ENCODE results near the gene UPP1. TPM values are rescaled to one million over a fixed set of nuclear protein-coding genes. Genes with fewer than 3 reads are reported as not detected.
A peak's percentile ranks its signal among the peaks of the same experiment; 100 is the strongest.

The UPP1 gene
- total and polyA plus RNA-seq, 2 of the 13 experiments (the other 11 are each of a cell fraction or from before 2014, with no cell fraction given): 5.7 to 9.8 TPM

GRCh38 chr7:48085433-48085791, 3.7 kb upstream of the UPP1 start:
- Histone ChIP-seq H3K9me3 (ENCODE audit: low read length) (no peaks in the 10 kb centered on the region), H3K4me2 (ENCODE audit: low read depth, low read length) (peak overlapping the region; percentile 58), H3K36me3 (replicated peaks in 1 of 2; ENCODE audit: control insufficient read depth in 1 of 2, insufficient read depth in 2 of 2, low read length in 2 of 2) (no peaks in the 10 kb centered on the region), H4K20me1 (ENCODE audit: insufficient read depth, low read length) (no peaks in the 10 kb centered on the region), H3K27ac (ENCODE audit: extremely low read length, insufficient read depth, low read length) (no peak overlapping the region), H3K79me2 (ENCODE audit: insufficient read depth, low read length) (no peaks in the 10 kb centered on the region), H3K9ac (ENCODE audit: insufficient read depth, low read depth, low read length) (peak overlapping the region; percentile 35; the same call in 1 of the 2 replicates), H3K4me1 (ENCODE audit: insufficient read depth, low read length) (peaks cover 50% of the 10 kb centered on the region), H3K4me3 (replicated peaks in 1 of 3; ENCODE audit: insufficient read depth in 1 of 3, low read depth in 2 of 3, low read length in 3 of 3) (peak overlapping the region in 1 of 3 experiments; percentile 19; a peak in 1 of 6 replicates), H2AFZ (ENCODE audit: low read length) (peak overlapping the region; percentile 29), H3K27me3 (ENCODE audit: control insufficient read depth in 1 of 2, insufficient read depth in 2 of 2, low read length in 2 of 2) (no peaks in the 10 kb centered on the region)
- no TSS peak for BruUV-seq (replicated peaks)
- FAIRE-seq (no peak), DNase-seq (ENCODE audit: low spot score) (no peak), ATAC-seq (no peak)
- TF ChIP-seq ZNF20 (CRISPR knock-in tag; IDR thresholded peaks at IDR 0.05) (no peak), ZNF839 (CRISPR knock-in tag; IDR thresholded peaks at IDR 0.05; ENCODE audit: borderline replicate concordance) (no peak), ZFP41 (CRISPR knock-in tag; IDR thresholded peaks at IDR 0.05; ENCODE audit: borderline replicate concordance) (no peak), PHB2 (IDR thresholded peaks at IDR 0.05; ENCODE audit: partially characterized antibody) (no peak), ZNF891 (CRISPR knock-in tag; IDR thresholded peaks at IDR 0.05) (no peak), ZNF615 (CRISPR knock-in tag; IDR thresholded peaks at IDR 0.05; ENCODE audit: borderline replicate concordance) (no peak), ZBTB1 (CRISPR knock-in tag; IDR thresholded peaks at IDR 0.05; ENCODE audit: borderline replicate concordance) (no peak)
- ChIA-PET POLR2A (interaction anchor here (1.5 kb wide), 1 partner anchor 59 kb away, joined by 4 read pairs; no protein-coding TSS in a partner anchor), CTCF (ENCODE audit: low intra/inter-chr PET ratio, low total read pairs) (no interaction called here)
- intact Hi-C loops (cut with micrococcal nuclease; ENCODE audit: unreplicated experiment): loop anchor here (5.0 kb wide), 1 partner anchor 48 kb away; the partner anchor contains the start of gene C7orf57
- in situ Hi-C loops (cut with HindIII; ENCODE audit: extremely low pct_ligation_motif_present, low pct_unique_long_range_greater_than_20kb): no loop called here
- WGBS (ENCODE audit: low lambda C conversion rate): 85% methylated on average over 1 of the region's 1 CpG

DNA sequence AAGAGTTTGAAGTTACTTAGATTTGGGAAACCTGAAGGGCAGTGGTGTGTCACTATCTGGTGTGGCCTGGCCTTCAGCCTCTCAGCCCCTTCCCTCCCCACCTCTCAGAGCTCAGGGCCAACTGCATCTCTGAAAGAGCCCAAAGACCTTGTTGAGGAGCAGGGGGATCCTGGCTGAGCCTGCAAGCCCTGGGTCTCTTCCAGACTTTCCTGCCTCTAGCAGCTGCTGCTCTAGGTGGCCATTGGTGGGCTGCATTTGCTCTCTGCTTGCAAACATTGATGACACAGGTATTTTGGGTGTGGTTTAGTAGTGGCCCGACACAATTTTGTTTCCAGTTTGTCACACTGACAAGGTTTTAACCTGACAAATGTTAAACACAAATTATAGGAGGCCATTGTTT, 3.1 kb upstream of the UPP1 start:
- TF ChIP-seq SOX5 (CRISPR knock-in tag; IDR thresholded peaks at IDR 0.05; ENCODE audit: borderline replicate concordance) (no peak), MAFK (conservative IDR thresholded peaks at IDR 0.05 in 1 of 2, IDR thresholded peaks at IDR 0.05 in 1 of 2; ENCODE audit: low read length in 2 of 2) (0 out of 4 replicates have a peak, but pooled peaks of 1 of the 2 experiments have one; percentile 7), ELF4 (CRISPR knock-in tag; IDR thresholded peaks at IDR 0.05; ENCODE audit: borderline replicate concordance) (no peak)
- Histone ChIP-seq H3K9me3 (ENCODE audit: low read length) (no peaks in the 10 kb centered on the region), H3K4me2 (ENCODE audit: low read depth, low read length) (no peak overlapping the region), H3K36me3 (replicated peaks in 1 of 2; ENCODE audit: control insufficient read depth in 1 of 2, insufficient read depth in 2 of 2, low read length in 2 of 2) (no peaks in the 10 kb centered on the region), H2AFZ (ENCODE audit: low read length) (no peak overlapping the region), H3K27me3 (ENCODE audit: control insufficient read depth in 1 of 2, insufficient read depth in 2 of 2, low read length in 2 of 2) (no peaks in the 10 kb centered on the region), H3K4me1 (ENCODE audit: insufficient read depth, low read length) (peaks cover 53% of the 10 kb centered on the region), H4K20me1 (ENCODE audit: insufficient read depth, low read length) (no peaks in the 10 kb centered on the region), H3K79me2 (ENCODE audit: insufficient read depth, low read length) (no peaks in the 10 kb centered on the region), H3K4me3 (replicated peaks in 1 of 3; ENCODE audit: insufficient read depth in 1 of 3, low read depth in 2 of 3, low read length in 3 of 3) (no peak overlapping the region), H3K27ac (ENCODE audit: extremely low read length, insufficient read depth, low read length) (no peak overlapping the region), H3K9ac (ENCODE audit: insufficient read depth, low read depth, low read length) (no peak overlapping the region)
- CTCF ChIA-PET (ENCODE audit: low intra/inter-chr PET ratio, low total read pairs): no interaction called here
- BruUV-seq (replicated peaks): no TSS peak
- no peak for ATAC-seq
- in situ Hi-C loops (cut with HindIII; ENCODE audit: extremely low pct_ligation_motif_present, low pct_unique_long_range_greater_than_20kb): no loop called here
- FAIRE-seq: no peak
- POLR2A ChIA-PET: interaction anchor here (1.5 kb wide), 1 partner anchor 58 kb away, joined by 4 read pairs; no protein-coding TSS in a partner anchor
- intact Hi-C loops (cut with micrococcal nuclease; ENCODE audit: unreplicated experiment): loop anchor here (5.0 kb wide), 1 partner anchor 49 kb away; the partner anchor contains the start of gene C7orf57
- no peak for DNase-seq (ENCODE audit: low spot score)
- 53% methylated on average over 1 of the region's 1 CpG for WGBS (ENCODE audit: low lambda C conversion rate)

Measured in HepG2 (cell line).